ENCODE data around the gene OGDH. TPM values are rescaled to one million over a fixed set of nuclear protein-coding genes. Genes with fewer than 3 reads are reported as not detected.

Gene OGDH
- total RNA-seq, 1 donor from 2014 or later: 73.7 TPM

GRCh38 chr7:44707558-44708230 lies 101.3 kb downstream of the OGDH start:
- Histone ChIP-seq H3K4me1 (ENCODE audit: insufficient read depth, low read length) (no peaks in the 10 kb centered on the region), H4K20me1 (ENCODE audit: insufficient read depth, low read length) (no peaks in the 10 kb centered on the region), H2AFZ (ENCODE audit: low read depth, low read length) (no peak overlapping the region), H3K36me3 (ENCODE audit: insufficient read depth, low read length) (peaks cover 5% of the 10 kb centered on the region), H3K4me3 (ENCODE audit: insufficient read depth, low read depth, low read length) (no peak overlapping the region), H3K79me2 (ENCODE audit: insufficient read depth, low read length) (no peaks in the 10 kb centered on the region), H3K27ac (ENCODE audit: low read depth, low read length) (no peak overlapping the region), H3K9me3 (ENCODE audit: insufficient read depth, low read depth, low read length) (no peaks in the 10 kb centered on the region), H3K9ac (ENCODE audit: low read length) (no peak overlapping the region), H3K27me3 (ENCODE audit: insufficient read depth, low read length) (no peaks in the 10 kb centered on the region), H3K4me2 (ENCODE audit: low read length) (no peak overlapping the region)
- Mint-ChIP-seq H3K27me3 (ENCODE audit: low read depth, unreplicated experiment) (no peaks in the 10 kb centered on the region), H3K4me1 (ENCODE audit: low read depth, unreplicated experiment) (peaks cover 7% of the 10 kb centered on the region), H3K4me3 (ENCODE audit: unreplicated experiment) (no peak overlapping the region), H3K9me3 (ENCODE audit: unreplicated experiment) (peaks cover 1% of the 10 kb centered on the region), H3K27ac (ENCODE audit: unreplicated experiment) (no peak overlapping the region), H3K36me3 (ENCODE audit: low read depth, unreplicated experiment) (peaks cover 20% of the 10 kb centered on the region)
- TF ChIP-seq EZH2 (IDR thresholded peaks at IDR 0.05; ENCODE audit: insufficient read depth, low read length): no peak
- TF ChIP-seq, protein P1, sequence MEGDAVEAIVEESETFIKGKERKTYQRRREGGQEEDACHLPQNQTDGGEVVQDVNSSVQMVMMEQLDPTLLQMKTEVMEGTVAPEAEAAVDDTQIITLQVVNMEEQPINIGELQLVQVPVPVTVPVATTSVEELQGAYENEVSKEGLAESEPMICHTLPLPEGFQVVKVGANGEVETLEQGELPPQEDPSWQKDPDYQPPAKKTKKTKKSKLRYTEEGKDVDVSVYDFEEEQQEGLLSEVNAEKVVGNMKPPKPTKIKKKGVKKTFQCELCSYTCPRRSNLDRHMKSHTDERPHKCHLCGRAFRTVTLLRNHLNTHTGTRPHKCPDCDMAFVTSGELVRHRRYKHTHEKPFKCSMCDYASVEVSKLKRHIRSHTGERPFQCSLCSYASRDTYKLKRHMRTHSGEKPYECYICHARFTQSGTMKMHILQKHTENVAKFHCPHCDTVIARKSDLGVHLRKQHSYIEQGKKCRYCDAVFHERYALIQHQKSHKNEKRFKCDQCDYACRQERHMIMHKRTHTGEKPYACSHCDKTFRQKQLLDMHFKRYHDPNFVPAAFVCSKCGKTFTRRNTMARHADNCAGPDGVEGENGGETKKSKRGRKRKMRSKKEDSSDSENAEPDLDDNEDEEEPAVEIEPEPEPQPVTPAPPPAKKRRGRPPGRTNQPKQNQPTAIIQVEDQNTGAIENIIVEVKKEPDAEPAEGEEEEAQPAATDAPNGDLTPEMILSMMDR (IDR thresholded peaks at IDR 0.05; ENCODE audit: insufficient read depth, low read depth, low read length): no peak
- FAIRE-seq: no peak
- DNase-seq (ENCODE audit: low read depth): no peak

GRCh38 chr7:44709011-44709915 lies 102.8 kb downstream of the OGDH start:
- Histone ChIP-seq H3K27me3 (ENCODE audit: insufficient read depth, low read length) (no peaks in the 10 kb centered on the region), H3K4me2 (ENCODE audit: low read length) (no peak overlapping the region), H4K20me1 (ENCODE audit: insufficient read depth, low read length) (no peaks in the 10 kb centered on the region), H3K27ac (ENCODE audit: low read depth, low read length) (no peak overlapping the region), H3K9ac (ENCODE audit: low read length) (no peak overlapping the region), H3K36me3 (ENCODE audit: insufficient read depth, low read length) (peaks cover 5% of the 10 kb centered on the region), H3K4me1 (ENCODE audit: insufficient read depth, low read length) (no peaks in the 10 kb centered on the region), H3K9me3 (ENCODE audit: insufficient read depth, low read depth, low read length) (no peaks in the 10 kb centered on the region), H3K4me3 (ENCODE audit: insufficient read depth, low read depth, low read length) (no peak overlapping the region), H2AFZ (ENCODE audit: low read depth, low read length) (no peak overlapping the region), H3K79me2 (ENCODE audit: insufficient read depth, low read length) (no peaks in the 10 kb centered on the region)
- DNase-seq (ENCODE audit: low read depth) (no peak), FAIRE-seq (no peak)
- Mint-ChIP-seq H3K27me3 (ENCODE audit: low read depth, unreplicated experiment) (no peaks in the 10 kb centered on the region), H3K4me1 (ENCODE audit: low read depth, unreplicated experiment) (peaks cover 7% of the 10 kb centered on the region), H3K36me3 (ENCODE audit: low read depth, unreplicated experiment) (peaks cover 20% of the 10 kb centered on the region), H3K4me3 (ENCODE audit: unreplicated experiment) (no peak overlapping the region), H3K9me3 (ENCODE audit: unreplicated experiment) (peaks cover 1% of the 10 kb centered on the region), H3K27ac (ENCODE audit: unreplicated experiment) (no peak overlapping the region)
- TF ChIP-seq, protein P1 (IDR thresholded peaks at IDR 0.05; ENCODE audit: insufficient read depth, low read depth, low read length): no peak
- TF ChIP-seq EZH2 (IDR thresholded peaks at IDR 0.05; ENCODE audit: insufficient read depth, low read length): no peak
